ELF-1 (cell line): ENCODE results near the gene ALK.

Experiments
- DNase-seq: peaks from one replicate; pipeline ENCODE4 v3.0.0-alpha.2; 2016; ENCODE audit warnings: low read depth, low spot score

ALK gene

GRCh38 chr2:29370173-29370572 is 551.2 kb downstream of the ALK start:
- no peak for DNase-seq

DNA sequence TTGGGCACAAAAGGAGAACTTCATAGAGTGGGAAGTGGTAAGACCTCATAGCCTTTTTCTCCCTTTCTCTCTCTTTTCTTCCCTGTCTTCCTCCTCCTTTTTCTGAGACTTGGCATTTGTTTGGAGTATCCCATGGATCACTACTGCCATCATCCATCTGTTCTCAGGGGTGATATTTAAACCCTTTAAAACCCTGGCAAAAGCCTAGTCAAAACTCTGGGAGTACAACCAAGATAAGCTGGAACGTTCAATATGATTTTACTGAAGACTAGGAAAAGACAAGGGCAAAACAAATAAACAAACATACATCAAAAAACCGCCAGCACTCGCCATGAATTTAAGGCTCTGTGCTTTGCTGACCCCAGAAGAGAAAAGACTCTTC is 552.7 kb downstream of the ALK start:
- DNase-seq = no peak

GRCh38 chr2:29367986-29368658 is 553.3 kb downstream of the ALK start:
- no peak for DNase-seq

GRCh38 chr2:29363111-29363510 is 558.3 kb downstream of the ALK start:
- no peak for DNase-seq

- DNase-seq = no peak
These were observed 560.2 kb downstream of the ALK start for GRCh38 chr2:29361231-29361630.

- no peak for DNase-seq
These were observed 561.2 kb downstream of the ALK start for GRCh38 chr2:29360016-29360784.

- DNase-seq = no peak
These were observed 567.9 kb downstream of the ALK start for GRCh38 chr2:29353403-29353991.

DNA sequence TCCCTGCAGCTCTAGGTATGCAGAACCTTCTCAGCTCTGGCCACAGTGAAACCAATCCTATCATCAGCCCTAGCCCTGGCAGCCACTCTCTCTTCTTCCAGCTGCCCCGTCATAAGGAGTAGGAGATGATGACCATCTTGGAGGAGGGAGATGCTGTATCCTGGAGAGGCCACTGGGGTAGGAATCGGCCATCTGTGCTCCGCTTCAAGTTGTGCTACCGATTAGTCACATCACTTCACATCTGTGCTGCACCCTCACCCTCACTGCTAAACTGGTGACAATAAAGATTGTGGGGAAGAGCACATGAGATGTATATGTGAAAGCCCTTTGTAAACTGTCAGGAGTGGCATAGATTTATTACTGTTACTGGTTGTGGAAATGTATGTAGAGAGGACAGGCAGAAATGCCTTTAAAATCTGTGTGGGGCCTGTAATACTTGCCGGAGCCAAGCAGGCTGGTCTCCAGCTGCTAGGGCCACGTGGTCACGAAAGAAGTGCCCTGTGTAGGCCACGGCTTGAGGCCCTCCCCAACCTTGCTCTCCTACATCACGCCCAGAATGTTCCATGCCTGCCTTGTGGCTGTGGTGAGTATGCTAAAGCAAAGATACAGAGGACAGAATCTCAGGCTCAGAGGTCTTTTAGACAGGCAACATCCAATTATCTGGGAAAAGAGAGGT is 569.3 kb downstream of the ALK start:
- no peak for DNase-seq

GRCh38 chr2:29351248-29351647 is 570.1 kb downstream of the ALK start:
- DNase-seq = no peak

DNA sequence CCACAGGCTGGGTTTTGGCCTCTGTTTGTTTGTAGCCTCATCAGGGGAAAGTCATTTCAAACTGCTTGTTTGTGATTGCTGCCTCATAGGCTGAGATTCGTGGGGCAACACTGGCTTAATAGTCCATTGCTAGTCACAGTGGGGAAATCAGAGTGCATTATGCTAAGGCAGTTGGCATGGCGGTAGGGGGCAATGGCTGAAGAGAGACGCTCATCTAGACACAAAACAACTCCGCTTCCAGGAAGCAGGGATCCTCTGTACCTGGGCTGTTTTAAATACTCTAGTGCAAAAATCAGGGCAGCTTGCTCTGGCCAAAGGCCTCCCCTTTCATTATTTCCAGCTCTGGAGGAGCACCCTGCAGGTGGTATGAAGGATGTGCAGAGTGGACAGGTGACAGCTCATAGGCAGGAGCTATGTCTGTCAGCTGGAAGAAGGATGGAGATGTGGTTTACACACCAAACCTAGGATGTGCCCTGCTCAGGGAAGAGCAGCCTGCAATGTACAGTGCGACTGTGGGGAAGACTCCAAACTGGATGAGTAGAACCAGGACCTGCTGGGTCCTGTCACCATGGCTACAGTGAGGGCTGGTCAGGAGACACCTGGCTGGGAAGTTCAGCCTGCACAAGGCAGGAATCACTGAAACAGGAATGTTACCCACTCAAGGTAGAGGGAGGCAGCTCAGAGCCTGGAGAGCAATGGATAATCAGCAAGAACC is 571.9 kb downstream of the ALK start:
- DNase-seq = no peak

- DNase-seq = no peak
These were observed 573.5 kb downstream of the ALK start for GRCh38 chr2:29347774-29348461.

GRCh38 chr2:29345236-29345635 is 576.1 kb downstream of the ALK start:
- no peak for DNase-seq

- DNase-seq = no peak
These were observed 577.6 kb downstream of the ALK start for GRCh38 chr2:29343830-29344229.

- no peak for DNase-seq
These were observed 584.8 kb downstream of the ALK start for GRCh38 chr2:29336341-29337241.

- no peak for DNase-seq
These were observed 586.0 kb downstream of the ALK start for GRCh38 chr2:29335396-29335795.

DNA sequence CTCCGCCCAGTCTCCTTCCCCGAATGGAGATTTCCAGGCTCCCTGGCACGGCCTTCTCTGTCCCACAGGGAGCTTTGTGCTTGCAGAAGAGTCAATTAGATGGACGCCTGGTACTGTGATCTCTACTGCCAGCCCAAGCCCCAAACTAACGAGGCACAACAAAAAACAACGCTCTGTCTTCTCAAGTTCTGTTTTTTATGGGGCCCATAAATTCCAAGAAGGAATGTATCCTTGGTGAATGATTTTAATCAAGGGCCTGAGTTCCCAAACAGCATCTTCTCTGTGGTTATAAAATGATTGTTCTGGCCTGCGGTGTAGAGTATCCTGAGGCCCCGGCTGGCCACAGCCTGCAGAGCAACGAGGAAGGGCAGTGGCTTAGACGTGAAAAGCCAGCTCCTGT is 586.7 kb downstream of the ALK start:
- no peak for DNase-seq

DNA sequence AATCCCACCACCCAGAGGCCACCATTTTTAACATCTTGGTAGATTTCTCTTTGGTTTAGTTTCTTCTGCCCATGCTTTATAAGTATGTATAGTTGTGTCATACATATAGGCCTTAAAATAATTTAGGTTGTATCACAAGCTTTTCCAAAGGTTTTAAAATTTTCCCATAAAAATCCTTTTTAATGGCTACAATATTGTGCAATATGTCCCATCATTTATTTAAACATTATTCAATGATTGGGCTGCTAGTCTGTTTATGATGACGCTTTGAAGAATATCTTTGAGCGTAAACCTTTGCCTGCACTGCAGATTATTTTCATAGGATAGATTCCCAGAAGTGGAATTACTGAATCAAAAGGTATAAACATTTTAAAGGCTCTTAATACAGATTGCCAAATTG is 588.8 kb downstream of the ALK start:
- no peak for DNase-seq

DNA sequence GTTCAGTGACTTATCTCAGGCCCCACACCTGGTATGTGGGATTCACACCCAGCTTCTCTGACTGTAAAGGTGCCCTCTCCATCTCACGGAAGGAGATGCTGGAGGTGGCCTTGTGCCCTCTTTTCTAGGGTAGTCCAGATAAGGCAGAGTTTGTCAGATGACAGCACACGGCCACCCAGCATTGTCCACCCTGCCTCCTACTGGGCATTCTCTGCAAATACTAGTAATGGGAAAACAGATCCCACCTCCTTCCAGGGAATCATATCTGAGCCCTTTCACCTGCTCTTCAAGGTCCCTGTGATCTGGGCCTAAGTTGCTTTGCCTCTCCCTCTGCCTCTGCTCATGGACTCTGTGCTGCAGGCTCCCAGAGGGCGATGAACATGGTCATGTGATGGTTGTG is 591.5 kb downstream of the ALK start:
- DNase-seq = no peak

- no peak for DNase-seq
These were observed 594.5 kb downstream of the ALK start for GRCh38 chr2:29326926-29327325.

DNA sequence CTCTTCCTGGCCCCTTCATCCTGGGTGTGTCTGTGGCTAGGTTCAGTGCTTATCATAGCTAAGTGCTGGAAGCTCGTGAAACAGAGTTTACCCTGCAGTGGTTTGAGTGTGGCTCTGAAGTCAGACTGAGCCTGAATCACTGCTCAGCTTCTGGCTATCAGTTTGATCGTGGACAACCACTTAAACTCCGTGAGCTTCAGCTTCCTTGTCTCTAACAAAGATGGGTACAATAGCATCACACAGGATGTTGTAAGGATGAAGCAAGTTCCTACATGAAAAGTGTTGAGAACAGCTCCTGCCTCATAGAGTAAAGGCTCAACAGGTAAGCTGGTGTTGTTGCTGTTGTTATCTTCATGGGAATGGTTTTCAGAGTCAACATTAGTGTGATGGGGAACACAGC is 595.8 kb downstream of the ALK start:
- no peak for DNase-seq
